K562 (cell line): ENCODE data around the gene RHEBL1. TPM values are rescaled to one million over a fixed set of nuclear protein-coding genes. Genes with fewer than 3 reads are reported as not detected.

Experiments
- ARID1B ChIP-seq: fragments of 450-650 bp; IDR thresholded peaks from 2 replicates; pipeline ENCODE4 v1.6.1; 2016; ENCODE audit warnings: antibody characterized with exemption, mild to moderate bottlenecking, inconsistent platforms
- CHD2 ChIP-seq: IDR thresholded peaks from 2 replicates; pipeline ENCODE4 v1.6.1; 2011; ENCODE audit warnings: low read depth, low read length
- CREB3L1 ChIP-seq: fragments of 450-650 bp; IDR thresholded peaks from 2 replicates; pipeline ENCODE4 v1.6.1; 2014; ENCODE audit warnings: low read depth, mild to moderate bottlenecking, moderate library complexity, borderline replicate concordance
- CREB5 ChIP-seq: fragments of 250-450 bp; sonication (Bioruptor Pico); IDR thresholded peaks from 2 replicates; pipeline ENCODE4 v1.5.0; 2020; ENCODE audit warnings: mild to moderate bottlenecking
- EHMT2 ChIP-seq: fragments of 450-650 bp; IDR thresholded peaks from 2 replicates; pipeline ENCODE4 v1.6.1; 2018; ENCODE audit warnings: antibody characterized with exemption
- ERF ChIP-seq: fragments of 450-650 bp; formaldehyde crosslinking; IDR thresholded peaks from 2 replicates; pipeline ENCODE4 v1.4.0; 2020; ENCODE audit warnings: mild to moderate bottlenecking, mixed read lengths
- FOXK1 ChIP-seq: sonication (generic); formaldehyde crosslinking; IDR thresholded peaks from 2 replicates; pipeline ENCODE4 v1.8.0; 2022; ENCODE audit warnings: missing genetic modification reagents, mild to moderate bottlenecking, borderline replicate concordance
- HOMEZ ChIP-seq: fragments of 250-450 bp; sonication (Bioruptor Pico); IDR thresholded peaks from 2 replicates; pipeline ENCODE4 v1.4.0; 2020; ENCODE audit warnings: mild to moderate bottlenecking, moderate library complexity
- KAT8 ChIP-seq: fragments of 450-650 bp; IDR thresholded peaks from 2 replicates; pipeline ENCODE4 v1.6.1; 2016; ENCODE audit warnings: low read depth, mild to moderate bottlenecking
- MAFF ChIP-seq: IDR thresholded peaks from 2 replicates; pipeline ENCODE4 v1.6.1; 2012; ENCODE audit warnings: low read length, improper control_type of control experiment
- PCBP2 ChIP-seq: fragments of 200-400 bp; formaldehyde crosslinking; IDR thresholded peaks from 2 replicates; pipeline ENCODE4 v1.6.1; 2018; ENCODE audit warnings: low read length, low read depth, mild to moderate bottlenecking, moderate library complexity; ENCODE audit not compliant: poor library complexity, severe bottlenecking
- PHB2 ChIP-seq: fragments of 450-650 bp; IDR thresholded peaks from 2 replicates; pipeline ENCODE4 v1.6.1; 2017; ENCODE audit warnings: low read depth
- PKNOX1 ChIP-seq: fragments of 450-650 bp; IDR thresholded peaks from 2 replicates; pipeline ENCODE4 v1.6.1; 2016
- RBM25 ChIP-seq: fragments of 200-400 bp; formaldehyde crosslinking; IDR thresholded peaks from 2 replicates; pipeline ENCODE4 v1.6.1; 2018; ENCODE audit warnings: low read length, low read depth, moderate library complexity; ENCODE audit not compliant: severe bottlenecking
- RBM39 ChIP-seq: fragments of 200-400 bp; formaldehyde crosslinking; optimal IDR thresholded peaks from 2 replicates; pipeline ENCODE3; 2018; ENCODE audit warnings: low read depth, low read length
- SLC30A9 ChIP-seq: fragments of 250-450 bp; sonication (Bioruptor Pico); IDR thresholded peaks from 2 replicates; pipeline ENCODE4 v1.8.0; 2022; ENCODE audit warnings: mild to moderate bottlenecking, moderate library complexity
- YBX1 ChIP-seq: fragments of 450-650 bp; IDR thresholded peaks from 2 replicates; pipeline ENCODE4 v1.7.1; 2016; ENCODE audit warnings: mild to moderate bottlenecking
- ZFP30 ChIP-seq: fragments of 250-450 bp; sonication (Bioruptor Pico); IDR thresholded peaks from 2 replicates; pipeline ENCODE4 v1.8.0; 2022; ENCODE audit warnings: moderate library complexity, mild to moderate bottlenecking, inconsistent platforms, borderline replicate concordance
- ZNF175 ChIP-seq: fragments of 200-800 bp; sonication (Bioruptor generic); IDR thresholded peaks from 2 replicates; pipeline ENCODE4 v1.6.1; 2016; ENCODE audit warnings: low read depth, mild to moderate bottlenecking, missing genetic modification characterization, missing compliant biosample characterization
- ZNF212 ChIP-seq: fragments of 450-650 bp; formaldehyde crosslinking; IDR thresholded peaks from 2 replicates; pipeline ENCODE4 v1.4.0; 2020; ENCODE audit warnings: mild to moderate bottlenecking
- ZNF76 ChIP-seq: fragments of 250-450 bp; sonication (Bioruptor Pico); IDR thresholded peaks from 2 replicates; pipeline ENCODE4 v1.4.0; 2020; ENCODE audit warnings: mild to moderate bottlenecking, moderate library complexity, borderline replicate concordance
- ZNF766 ChIP-seq: fragments of 200-800 bp; sonication (Bioruptor generic); conservative IDR thresholded peaks from 2 replicates; pipeline ENCODE4 v1.6.1; 2016; ENCODE audit warnings: missing genetic modification characterization, missing compliant biosample characterization
- polyA plus RNA-seq, 8 experiments: library from polyadenylated mRNA; depleted of rRNA in 4 of 8; stranded (reverse) in 5 of 8; unstranded in 3 of 8; fragments of >200 nt; fragmentation: Nextera tagmentation in 2 of 8; fragmentation: Illumina TruSeq in 1 of 8; extraction: Ambion mirVana in 2 of 8; extraction: Trizol in 1 of 8; gene quantifications; 2 replicates each; pipeline versions ENCODE4 v1.2.1 to v1.2.3, GENCODE V29; 2011 to 2014; ENCODE audit warnings: inconsistent platforms in 1 of 8, missing spikeins in 1 of 8
- total RNA-seq, 7 experiments: library from RNA; depleted of rRNA in 6 of 7; stranded (reverse); fragments of >200 nt in 6 of 7; fragmentation: Illumina TruSeq in 2 of 7; extraction: Trizol in 2 of 7; gene quantifications; 2 replicates each; pipeline versions ENCODE4 v1.2.1 to v1.2.3, GENCODE V29; 2011 to 2021; ENCODE audit warnings: low replicate concordance in 1 of 7
- TF ChIP-seq, protein P1 (sequence below): sonication (generic); formaldehyde crosslinking; IDR thresholded peaks from 2 replicates; pipeline ENCODE4 v1.8.0; 2022; ENCODE audit warnings: mild to moderate bottlenecking, missing genetic modification reagents

The RHEBL1 gene
- total and polyA plus RNA-seq, 9 of the 15 experiments (the other 6 are each of a cell fraction or from before 2014, with no cell fraction given), result 4.3 to 36.1 (median 8.2) TPM

DNA sequence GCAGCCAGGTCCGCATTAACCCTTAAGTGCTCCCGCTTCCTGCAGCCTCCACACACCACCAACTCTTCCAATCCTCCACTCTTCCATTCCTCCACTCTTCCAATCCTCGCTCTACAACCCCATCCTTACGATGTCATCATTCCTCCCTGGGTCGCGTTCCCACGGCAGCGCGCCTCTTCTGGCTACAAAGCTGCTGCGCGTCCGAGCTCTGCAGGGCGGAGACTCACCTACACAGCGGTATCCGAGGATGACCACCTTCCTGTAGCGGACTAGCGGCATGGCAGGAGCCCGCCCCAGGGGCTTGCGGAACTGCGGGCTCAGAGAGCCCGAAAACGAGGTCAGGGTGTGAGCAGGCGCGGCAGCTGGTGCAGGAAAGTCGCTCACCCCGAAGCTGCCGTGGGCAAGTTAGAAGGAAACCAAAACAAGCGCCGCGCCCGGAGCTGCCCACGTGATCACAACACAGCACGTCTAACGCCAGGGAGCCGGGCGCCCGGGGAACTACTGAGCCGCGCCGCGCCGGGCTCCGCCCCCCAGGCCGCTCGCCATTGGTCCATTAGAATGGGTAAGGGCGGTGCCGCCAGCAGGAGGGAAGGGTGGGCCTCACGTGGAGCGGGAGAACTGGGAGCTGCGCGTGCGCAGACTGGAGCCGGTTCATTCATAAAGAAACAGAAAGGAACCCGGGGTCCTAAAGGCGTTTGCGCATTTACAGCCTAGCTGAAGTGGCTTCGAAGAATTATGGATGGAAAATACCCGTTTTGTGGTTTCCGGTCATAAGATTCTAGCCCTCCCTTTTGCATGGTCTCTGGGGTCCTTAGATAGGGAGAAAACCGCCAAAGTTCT is at the start of gene RHEBL1 (continued):
- TF ChIP-seq PKNOX1 (no peak; the same call in 1 of the 2 replicates), ZNF76 (no peak), ZNF175 (CRISPR knock-in tag) (no peak), MAFF (no peak), FOXK1 (CRISPR knock-in tag) (0 out of 2 replicates have a peak, but pooled peaks have one; percentile 17), EHMT2 (no peak), ARID1B (peak; percentile 53), PHB2 (0 out of 2 replicates have a peak, but pooled peaks have one; percentile 39), PCBP2 (no peak), KAT8 (no peak), ZNF212 (CRISPR knock-in tag) (no peak), ERF (CRISPR knock-in tag) (no peak), CREB5 (CRISPR knock-in tag) (no peak), YBX1 (no peak), SLC30A9 (no peak), HOMEZ (no peak), CHD2 (no peak), RBM39 (no peak), ZNF766 (CRISPR knock-in tag) (0 out of 2 replicates have a peak, but pooled peaks have one; percentile 33), ZFP30 (CRISPR knock-in tag) (no peak), RBM25 (no peak), CREB3L1 (peak; percentile 76; the same call in 1 of the 2 replicates)
- TF ChIP-seq, protein P1, sequence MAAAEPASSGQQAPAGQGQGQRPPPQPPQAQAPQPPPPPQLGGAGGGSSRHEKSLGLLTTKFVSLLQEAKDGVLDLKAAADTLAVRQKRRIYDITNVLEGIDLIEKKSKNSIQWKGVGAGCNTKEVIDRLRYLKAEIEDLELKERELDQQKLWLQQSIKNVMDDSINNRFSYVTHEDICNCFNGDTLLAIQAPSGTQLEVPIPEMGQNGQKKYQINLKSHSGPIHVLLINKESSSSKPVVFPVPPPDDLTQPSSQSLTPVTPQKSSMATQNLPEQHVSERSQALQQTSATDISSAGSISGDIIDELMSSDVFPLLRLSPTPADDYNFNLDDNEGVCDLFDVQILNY, result no peak
